Small intestine (tissue), 7 donors: ENCODE data around the gene VAT1L. TPM values are rescaled to one million over a fixed set of nuclear protein-coding genes. Genes with fewer than 3 reads are reported as not detected.

ENCODE experiments used
- DNase-seq, 2 donors: peaks; one replicate each; pipeline versions ENCODE4 v3.0.0 to v3.0.0-alpha.2; 2013
- FAIRE-seq: peaks from 2 replicates; lab custom pipeline; 2012; peaks lifted over from hg19 to GRCh38; lab: Jason Lieb, UNC
- H3K27ac ChIP-seq, 3 donors: one replicate each; pipeline ENCODE4 v1.5.1; 2013; ENCODE audit warnings: low read length in 2 of 3, mild to moderate bottlenecking in 2 of 3, control low read depth in 1 of 3, inconsistent platforms in 1 of 3, low read depth in 1 of 3, moderate library complexity in 1 of 3
- H3K27me3 ChIP-seq, 3 donors: one replicate each; pipeline ENCODE4 v1.6.1; 2013; ENCODE audit warnings: low read length in 3 of 3, inconsistent platforms in 1 of 3; ENCODE audit not compliant: control insufficient read depth in 3 of 3, insufficient read depth in 3 of 3
- H3K36me3 ChIP-seq, 3 donors: one replicate each; pipeline ENCODE4 v1.6.1; 2013; ENCODE audit warnings: low read length in 3 of 3, inconsistent platforms in 1 of 3, low read depth in 1 of 3, mild to moderate bottlenecking in 1 of 3, moderate library complexity in 1 of 3; ENCODE audit not compliant: control insufficient read depth in 3 of 3, insufficient read depth in 2 of 3
- H3K4me1 ChIP-seq, 3 donors: one replicate each; pipeline ENCODE4 v1.6.1; 2013; ENCODE audit warnings: low read length in 2 of 3, inconsistent platforms in 1 of 3, low read depth in 1 of 3, mild to moderate bottlenecking in 1 of 3, moderate library complexity in 1 of 3; ENCODE audit not compliant: control insufficient read depth in 3 of 3, insufficient read depth in 2 of 3
- H3K4me3 ChIP-seq, 3 donors: one replicate each; pipeline ENCODE4 v1.5.1; 2013; ENCODE audit warnings: low read length in 3 of 3, control low read depth in 1 of 3, inconsistent platforms in 1 of 3, low read depth in 1 of 3, mild to moderate bottlenecking in 1 of 3, moderate library complexity in 1 of 3
- H3K9me3 ChIP-seq, 2 donors: one replicate each; pipeline ENCODE4 v1.6.1; 2013; ENCODE audit warnings: low read depth in 1 of 2, low read length in 1 of 2; ENCODE audit not compliant: control insufficient read depth in 2 of 2, insufficient read depth in 1 of 2
- WGBS, 3 donors: extraction: QIAGEN DNeasy Blood & Tissue Kit; methylation state at CpG; one replicate each; pipeline ENCODE4 v1.1.7; 2013; 5-methylcytosine and 5-hydroxymethylcytosine counted together
- polyA plus RNA-seq, 4 donors: library from polyadenylated mRNA; stranded (reverse) in 3 of 4; unstranded in 1 of 4; fragments of 200-250 nt in 3 of 4; fragments of 120-200 nt in 1 of 4; gene quantifications; one replicate each; pipeline versions ENCODE4 v1.2.1 to v1.2.3, GENCODE V29; 2013
- donor health status: healthy with polysubstance abuse.
- donor health status: control.
- donor health status: control.
- donor health status: Bipolar disorder and iron deficiency.
- donor health status: healthy.

The VAT1L gene
- polyA plus RNA-seq, 4 donors, result 0.22 to 3.5 (median 1.6) TPM

DNA sequence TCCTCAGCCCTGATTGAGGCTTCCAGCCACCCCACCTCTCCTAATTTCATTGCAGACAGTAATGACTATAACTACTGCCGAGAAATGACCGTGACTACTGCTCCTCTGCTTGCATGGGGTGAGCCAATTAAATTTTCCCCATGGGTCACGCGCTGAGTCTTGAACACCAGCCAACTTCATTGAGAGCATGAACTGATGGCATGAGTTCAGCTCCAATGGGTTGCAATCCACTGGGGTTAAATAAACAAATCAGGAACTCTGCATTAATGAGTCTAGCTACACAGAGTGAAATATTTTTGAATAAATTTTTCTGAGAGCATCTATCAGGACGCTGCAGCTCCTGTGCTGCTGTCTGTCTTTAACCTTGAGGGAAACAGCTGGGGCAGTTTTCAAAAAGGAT lies 172.4 kb downstream of the VAT1L start:
- no peak for FAIRE-seq

GRCh38 chr16:77961814-77962213 lies 173.4 kb downstream of the VAT1L start:
- Histone ChIP-seq H3K36me3 (no peaks in the 10 kb centered on the region), H3K4me1 (no peaks in the 10 kb centered on the region), H3K4me3 (no peak overlapping the region), H3K27me3 (peaks cover 0 to 2% (median 0%) of the 10 kb centered on the region in 3 donors), H3K9me3 (no peaks in the 10 kb centered on the region), H3K27ac (no peak overlapping the region)
- DNase-seq, result no peak
- FAIRE-seq, result no peak
- 60 to 85% (median 68%) methylated on average over 3 of the region's 3 CpGs for WGBS, 3 donors

More for the DNA sequence above, 172.4 kb downstream of the VAT1L start:
- 66 to 75% (median 74%) methylated on average over 5 of the region's 5 CpGs for WGBS, 3 donors
- Histone ChIP-seq H3K4me1 (no peaks in the 10 kb centered on the region), H3K27me3 (peaks cover 0 to 2% (median 0%) of the 10 kb centered on the region in 3 donors), H3K4me3 (no peak overlapping the region), H3K36me3 (no peaks in the 10 kb centered on the region), H3K9me3 (no peaks in the 10 kb centered on the region), H3K27ac (no peak overlapping the region)
- no peak for DNase-seq

DNA sequence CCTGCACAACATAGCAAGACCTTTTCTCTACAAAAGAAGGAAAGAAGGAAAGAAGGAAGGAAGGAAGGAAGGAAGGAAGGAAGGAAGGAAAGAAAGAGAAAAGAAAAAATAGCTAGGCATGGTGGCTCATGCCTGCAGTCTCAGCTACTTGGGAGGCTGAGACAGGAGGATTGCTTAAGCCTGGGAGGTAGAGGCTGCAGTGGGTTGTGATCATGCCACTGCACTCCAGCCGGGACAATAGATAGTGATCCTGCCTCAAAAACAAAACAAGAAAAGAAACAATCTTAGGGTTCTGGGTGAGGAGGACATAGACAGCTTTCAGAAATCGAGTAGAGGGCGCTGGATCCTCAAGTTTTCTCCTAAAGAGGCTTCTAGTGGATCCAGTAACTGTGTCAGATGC lies 174.3 kb downstream of the VAT1L start:
- Histone ChIP-seq H3K27me3 (peaks cover 0 to 2% (median 0%) of the 10 kb centered on the region in 3 donors), H3K36me3 (no peaks in the 10 kb centered on the region), H3K4me3 (no peak overlapping the region), H3K9me3 (no peaks in the 10 kb centered on the region), H3K27ac (no peak overlapping the region), H3K4me1 (no peaks in the 10 kb centered on the region)
- FAIRE-seq (no peak), DNase-seq (no peak)
- WGBS, 3 donors, result 61 to 78% (median 68%) methylated on average over 3 of the region's 3 CpGs

- no peak for FAIRE-seq
- 41 to 46% (median 42%) methylated on average over 16 of the region's 16 CpGs for WGBS, 3 donors
These were observed 175.1 kb downstream of the VAT1L start for GRCh38 chr16:77963185-77964044.

DNA sequence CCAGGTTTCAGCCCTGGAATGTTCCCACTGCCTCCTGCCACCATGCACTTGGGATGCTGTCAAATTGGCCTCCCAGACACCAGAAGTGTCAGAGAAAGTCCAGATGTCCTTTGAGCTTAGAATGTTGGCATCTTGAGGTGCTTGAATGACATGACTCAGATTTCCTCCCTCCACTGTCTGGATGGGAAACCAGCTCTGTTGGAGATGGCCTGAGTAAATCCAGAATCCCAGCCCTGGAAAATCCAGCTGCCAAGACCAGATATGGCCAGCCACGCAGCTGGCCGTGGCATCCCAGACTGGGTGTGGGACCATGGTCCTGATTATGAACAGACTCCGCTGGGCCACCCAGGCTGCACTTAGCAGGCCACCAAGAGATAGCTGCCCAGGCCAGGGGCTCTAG lies 177.0 kb downstream of the VAT1L start:
- Histone ChIP-seq H3K4me3 (no peak overlapping the region), H3K36me3 (no peaks in the 10 kb centered on the region), H3K9me3 (no peaks in the 10 kb centered on the region), H3K4me1 (no peaks in the 10 kb centered on the region), H3K27me3 (no peaks in the 10 kb centered on the region), H3K27ac (no peak overlapping the region)
- WGBS, 3 donors, result 72 to 89% (median 87%) methylated on average over 3 of the region's 3 CpGs
- DNase-seq, result no peak
- FAIRE-seq, result no peak

More at GRCh38 chr16:77963185-77964044, 175.1 kb downstream of the VAT1L start:
- peaks cover 0 to 2% (median 0%) of the 10 kb centered on the region in 3 donors for H3K27me3 ChIP-seq
- H3K36me3 ChIP-seq, result no peaks in the 10 kb centered on the region
- DNase-seq, result no peak
- H3K9me3 ChIP-seq, result no peaks in the 10 kb centered on the region
- H3K27ac ChIP-seq, result peak overlapping the region in 1 of 3 donors; percentile 6
- no peaks in the 10 kb centered on the region for H3K4me1 ChIP-seq
- H3K4me3 ChIP-seq, result no peak overlapping the region

DNA sequence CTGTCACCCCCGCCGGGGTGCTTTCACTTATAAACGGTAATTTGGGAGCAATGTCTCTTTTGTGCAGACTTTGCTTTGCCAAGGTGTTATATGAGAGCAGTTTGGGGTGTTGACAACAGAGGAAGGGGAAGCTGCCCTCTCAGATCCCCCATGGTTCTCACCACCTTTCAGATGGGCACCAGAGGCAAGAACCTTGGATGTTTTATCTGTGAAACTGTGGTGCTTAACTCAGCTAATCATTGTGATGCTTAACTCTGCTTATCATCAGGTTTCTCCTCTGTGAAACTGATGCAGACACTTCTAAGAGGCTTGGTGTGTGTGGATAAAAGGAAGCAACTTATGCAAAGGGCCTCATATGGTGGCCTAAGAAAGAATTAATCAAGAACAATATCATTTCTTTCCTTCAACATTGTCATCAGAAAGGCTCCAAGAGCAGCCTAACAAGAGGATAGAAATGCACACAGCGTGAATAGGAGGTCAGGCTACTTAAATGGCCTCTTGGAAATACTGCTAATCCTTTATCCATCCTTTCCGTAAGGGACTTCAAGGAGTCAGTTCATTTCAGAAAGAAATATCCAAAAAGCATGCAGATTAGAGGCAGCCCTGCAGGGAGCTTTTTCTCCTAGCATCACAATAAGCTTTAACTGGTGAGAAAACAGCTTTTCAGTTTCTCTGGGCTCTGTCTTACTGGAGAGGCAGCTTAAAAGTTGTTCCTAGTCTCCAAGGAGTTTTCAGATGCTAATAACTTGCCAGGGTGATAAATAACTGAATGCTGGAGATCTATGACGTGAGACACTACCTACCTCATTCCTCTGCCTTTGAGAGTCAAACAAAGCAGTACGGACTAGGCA lies 178.9 kb downstream of the VAT1L start:
- WGBS, 3 donors, result 55 to 61% (median 60%) methylated on average over 7 of the region's 7 CpGs

DNA sequence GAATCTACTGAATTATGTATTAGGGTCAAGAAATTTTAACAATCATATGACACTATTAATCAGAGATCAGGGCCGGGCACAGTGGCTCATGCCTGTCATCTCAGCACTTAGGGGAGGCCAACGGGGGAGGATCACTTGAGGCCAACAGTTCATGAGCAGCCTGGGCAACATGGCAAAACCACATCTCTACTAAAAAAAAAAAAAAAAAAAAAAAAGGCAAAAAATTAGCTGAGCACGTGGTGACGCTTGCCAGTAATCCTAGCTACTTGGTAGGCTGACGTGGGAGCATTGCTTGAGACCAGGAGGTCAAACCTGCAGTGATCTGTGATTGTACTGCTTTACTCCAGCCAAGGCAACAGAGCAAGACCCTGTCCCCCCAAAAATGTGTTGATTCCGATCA lies 181.5 kb downstream of the VAT1L start:
- no peaks in the 10 kb centered on the region for H3K9me3 ChIP-seq
- 65 to 78% (median 70%) methylated on average over 6 of the region's 6 CpGs for WGBS, 3 donors
- no peak for DNase-seq
- no peaks in the 10 kb centered on the region for H3K36me3 ChIP-seq
- no peak overlapping the region for H3K27ac ChIP-seq
- no peak overlapping the region for H3K4me3 ChIP-seq
- no peaks in the 10 kb centered on the region for H3K27me3 ChIP-seq
- no peaks in the 10 kb centered on the region for H3K4me1 ChIP-seq
- FAIRE-seq, result no peak

More for the DNA sequence above, 178.9 kb downstream of the VAT1L start:
- H3K27me3 ChIP-seq, result no peaks in the 10 kb centered on the region
- FAIRE-seq (no peak), DNase-seq (no peak)
- no peaks in the 10 kb centered on the region for H3K36me3 ChIP-seq
- no peaks in the 10 kb centered on the region for H3K4me1 ChIP-seq
- no peaks in the 10 kb centered on the region for H3K9me3 ChIP-seq
- H3K27ac ChIP-seq, result no peak overlapping the region
- no peak overlapping the region for H3K4me3 ChIP-seq

DNA sequence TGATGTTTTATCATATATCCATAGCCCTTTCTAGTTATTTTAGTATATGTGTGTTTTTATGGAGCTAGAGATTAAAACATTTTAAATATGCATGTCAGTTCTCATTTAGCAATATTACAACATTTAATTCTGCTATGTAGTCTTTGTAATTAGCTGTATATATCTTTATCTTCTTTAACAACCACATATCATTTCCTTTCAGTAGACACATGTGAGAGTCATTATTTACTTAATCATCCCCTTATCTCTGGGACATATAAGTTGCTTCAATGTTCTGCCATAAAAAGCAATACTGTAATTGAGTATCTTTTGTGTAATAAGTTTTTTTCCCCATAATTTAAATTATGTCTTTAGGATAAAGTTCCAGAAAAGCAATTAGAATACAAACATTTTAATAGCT lies 182.0 kb downstream of the VAT1L start:
- no peak for FAIRE-seq
- H3K9me3 ChIP-seq, result no peaks in the 10 kb centered on the region
- H3K27me3 ChIP-seq, result no peaks in the 10 kb centered on the region
- H3K36me3 ChIP-seq, result no peaks in the 10 kb centered on the region
- no peak overlapping the region for H3K27ac ChIP-seq
- H3K4me1 ChIP-seq, result no peaks in the 10 kb centered on the region
- DNase-seq, result no peak
- H3K4me3 ChIP-seq, result no peak overlapping the region
